Lower leg skin (tissue), 3 donors: ENCODE results near the gene ESPL1.
"Not testable (repeated sequence)": the region's sequence is repeated elsewhere in the genome, so short reads cannot be mapped to it uniquely, and the experiment has no call there.

ENCODE experiments used
- POLR2A ChIP-seq, 2 donors: fragments of 450-650 bp; IDR thresholded peaks; one replicate each; pipeline ENCODE4 v1.6.1; 2016 to 2017; ENCODE audit warnings: antibody characterized with exemption in 2 of 2, mild to moderate bottlenecking in 1 of 2, moderate library complexity in 1 of 2
- TF ChIP-seq, protein P1 (sequence below), 3 donors: fragments of 450-650 bp; IDR thresholded peaks; one replicate each; pipeline ENCODE4 v1.5.1; 2016; ENCODE audit warnings: antibody characterized with exemption in 3 of 3, mild to moderate bottlenecking in 3 of 3, moderate library complexity in 2 of 3

DNA sequence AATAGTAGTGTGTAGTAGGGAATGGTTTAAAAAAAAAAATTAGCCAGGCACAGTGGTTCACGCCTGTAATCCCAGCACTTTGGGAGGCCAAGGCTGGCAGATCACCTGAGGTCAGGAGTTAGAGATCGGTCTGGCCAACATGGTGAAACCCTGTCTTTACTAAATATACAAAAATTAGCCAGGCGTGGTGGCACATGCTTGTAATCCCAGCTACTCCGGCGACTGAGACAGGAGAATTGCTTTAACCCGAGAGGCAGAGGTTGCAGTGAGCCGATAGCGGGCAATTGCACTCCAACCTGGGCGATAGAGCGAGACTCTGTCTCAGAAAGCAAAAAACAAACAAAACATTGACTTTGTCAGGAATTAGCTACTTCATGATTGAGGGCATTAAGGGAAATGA, 29.0 kb downstream of the ESPL1 start:
- TF ChIP-seq, protein P1, sequence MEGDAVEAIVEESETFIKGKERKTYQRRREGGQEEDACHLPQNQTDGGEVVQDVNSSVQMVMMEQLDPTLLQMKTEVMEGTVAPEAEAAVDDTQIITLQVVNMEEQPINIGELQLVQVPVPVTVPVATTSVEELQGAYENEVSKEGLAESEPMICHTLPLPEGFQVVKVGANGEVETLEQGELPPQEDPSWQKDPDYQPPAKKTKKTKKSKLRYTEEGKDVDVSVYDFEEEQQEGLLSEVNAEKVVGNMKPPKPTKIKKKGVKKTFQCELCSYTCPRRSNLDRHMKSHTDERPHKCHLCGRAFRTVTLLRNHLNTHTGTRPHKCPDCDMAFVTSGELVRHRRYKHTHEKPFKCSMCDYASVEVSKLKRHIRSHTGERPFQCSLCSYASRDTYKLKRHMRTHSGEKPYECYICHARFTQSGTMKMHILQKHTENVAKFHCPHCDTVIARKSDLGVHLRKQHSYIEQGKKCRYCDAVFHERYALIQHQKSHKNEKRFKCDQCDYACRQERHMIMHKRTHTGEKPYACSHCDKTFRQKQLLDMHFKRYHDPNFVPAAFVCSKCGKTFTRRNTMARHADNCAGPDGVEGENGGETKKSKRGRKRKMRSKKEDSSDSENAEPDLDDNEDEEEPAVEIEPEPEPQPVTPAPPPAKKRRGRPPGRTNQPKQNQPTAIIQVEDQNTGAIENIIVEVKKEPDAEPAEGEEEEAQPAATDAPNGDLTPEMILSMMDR (IDR thresholded peaks at IDR 0.05): not testable (repeated sequence)
- TF ChIP-seq POLR2A (IDR thresholded peaks at IDR 0.05): not testable (repeated sequence)
